Right lobe of liver (tissue), 4 donors: Measurements from ENCODE around the gene POLE.

Experiments
- CTCF ChIP-seq, 4 donors: fragments of 200-600 bp in 3 of 4; fragments of 450-650 bp in 1 of 4; IDR thresholded peaks; one replicate each; pipeline versions ENCODE4 v1.5.1 to v1.8.0; 2016 to 2022; ENCODE audit warnings: antibody characterized with exemption in 4 of 4, mild to moderate bottlenecking in 2 of 4
- POLR2A ChIP-seq: fragments of 450-650 bp; IDR thresholded peaks from one replicate; pipeline ENCODE4 v1.6.1; 2017; ENCODE audit warnings: antibody characterized with exemption, mild to moderate bottlenecking
- donor health status: DM: no; HTN: no; CAD: no.
- donor health status: DM: no; HTN: no; CAD: no.
- donor health status: DM: no; HTN: yes; CAD: no.

DNA sequence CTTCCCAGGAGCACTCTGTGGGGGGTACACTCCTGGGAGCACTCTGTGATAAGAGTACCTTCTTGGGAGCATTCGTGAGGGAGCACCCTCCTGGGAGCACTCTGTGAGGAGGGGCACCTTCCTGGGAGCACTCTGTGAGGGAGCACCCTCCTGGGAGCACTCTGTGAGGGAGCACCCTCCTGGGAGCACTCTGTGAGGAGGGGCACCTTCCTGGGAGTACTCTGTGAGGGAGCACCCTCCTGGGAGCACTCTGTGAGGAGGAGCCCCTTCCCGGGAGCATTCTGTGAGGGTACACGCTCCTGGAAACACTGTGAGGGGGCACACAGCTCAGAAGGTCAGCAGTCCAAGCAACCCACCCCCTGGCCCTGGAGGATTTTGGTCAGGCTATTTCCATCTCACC is 99.4 kb downstream of the POLE start:
- TF ChIP-seq CTCF (IDR thresholded peaks at IDR 0.05) = no peak
- no peak for TF ChIP-seq POLR2A
